Osteocyte (in vitro differentiated cells): ENCODE data around the gene LIPG. TPM values are rescaled to one million over a fixed set of nuclear protein-coding genes. Genes with fewer than 3 reads are reported as not detected.

Experiments used
- DNase-seq: peaks from one replicate; pipeline ENCODE4 v3.0.0; 2021; ENCODE audit warnings: mixed read lengths; ENCODE audit not compliant: unreplicated experiment; ENCODE audit errors: extremely low spot score
- H3K27ac Mint-ChIP-seq: one replicate; pipeline ENCODE4 v1.8.0; 2021; ENCODE audit warnings: mild to moderate bottlenecking, mixed read lengths; ENCODE audit not compliant: unreplicated experiment
- H3K27me3 Mint-ChIP-seq: one replicate; pipeline ENCODE4 v1.8.0; 2021; ENCODE audit warnings: mixed read lengths; ENCODE audit not compliant: unreplicated experiment
- H3K36me3 Mint-ChIP-seq: one replicate; pipeline ENCODE4 v1.8.0; 2021; ENCODE audit warnings: mixed read lengths; ENCODE audit not compliant: unreplicated experiment
- H3K4me1 Mint-ChIP-seq: one replicate; pipeline ENCODE4 v1.8.0; 2021; ENCODE audit warnings: mixed read lengths; ENCODE audit not compliant: unreplicated experiment
- H3K4me3 Mint-ChIP-seq: one replicate; pipeline ENCODE4 v1.8.0; 2021; ENCODE audit warnings: mild to moderate bottlenecking, moderate library complexity, mixed read lengths; ENCODE audit not compliant: unreplicated experiment
- H3K9me3 Mint-ChIP-seq: one replicate; pipeline ENCODE4 v1.8.0; 2021; ENCODE audit warnings: mixed read lengths; ENCODE audit not compliant: unreplicated experiment
- CTCF ChIP-seq: fragments of 200-600 bp; sonication (generic); IDR thresholded peaks from 2 replicates; pipeline ENCODE4 v1.5.0; 2021; ENCODE audit warnings: antibody characterized with exemption, mild to moderate bottlenecking, moderate library complexity
- total RNA-seq: library from RNA; stranded (reverse); gene quantifications from 2 replicates; pipeline ENCODE4 v1.2.1, GENCODE V29; 2021

The LIPG gene
- total RNA-seq, 1 donor from 2014 or later = not detected

GRCh38 chr18:49590608-49591007 is 28.8 kb downstream of the LIPG start:
- no peak for DNase-seq
- Mint-ChIP-seq H3K27me3 (peaks cover 30% of the 10 kb centered on the region), H3K4me3 (no peak overlapping the region), H3K27ac (no peak overlapping the region), H3K9me3 (no peaks in the 10 kb centered on the region), H3K36me3 (no peaks in the 10 kb centered on the region), H3K4me1 (no peaks in the 10 kb centered on the region)
- TF ChIP-seq CTCF = no peak

GRCh38 chr18:49591271-49591670 is 29.4 kb downstream of the LIPG start:
- Mint-ChIP-seq H3K9me3 (no peaks in the 10 kb centered on the region), H3K4me1 (no peaks in the 10 kb centered on the region), H3K27me3 (peaks cover 24% of the 10 kb centered on the region), H3K27ac (no peak overlapping the region), H3K4me3 (no peak overlapping the region), H3K36me3 (no peaks in the 10 kb centered on the region)
- no peak for DNase-seq
- no peak for TF ChIP-seq CTCF

- Mint-ChIP-seq H3K4me3 (no peak overlapping the region), H3K4me1 (no peaks in the 10 kb centered on the region), H3K27me3 (peaks cover 26% of the 10 kb centered on the region), H3K36me3 (no peaks in the 10 kb centered on the region), H3K27ac (no peak overlapping the region), H3K9me3 (no peaks in the 10 kb centered on the region)
- TF ChIP-seq CTCF = no peak
- no peak for DNase-seq
These were observed 29.9 kb downstream of the LIPG start for GRCh38 chr18:49591775-49592174.

GRCh38 chr18:49596687-49597086 is 34.8 kb downstream of the LIPG start:
- Mint-ChIP-seq H3K36me3 (no peaks in the 10 kb centered on the region), H3K4me1 (no peaks in the 10 kb centered on the region)

More at GRCh38 chr18:49596687-49597086, 34.8 kb downstream of the LIPG start:
- no peak for TF ChIP-seq CTCF
- DNase-seq = no peak
- Mint-ChIP-seq H3K27me3 (peaks cover 37% of the 10 kb centered on the region), H3K9me3 (no peaks in the 10 kb centered on the region), H3K27ac (no peak overlapping the region), H3K4me3 (no peak overlapping the region)
